CD4-positive, CD25-positive, alpha-beta regulatory T cell (primary cell): ENCODE data around the gene EEF1AKMT1. TPM values are rescaled to one million over a fixed set of nuclear protein-coding genes. Genes with fewer than 3 reads are reported as not detected.
"Not testable (repeated sequence)": the region's sequence is repeated elsewhere in the genome, so short reads cannot be mapped to it uniquely, and the experiment has no call there.

ENCODE experiments used
- ATAC-seq, 2 donors: fragments of 150-1000 bp; cut with Tn5 transposase; one replicate each; pipeline ENCODE4 v1.10.0; 2021; ENCODE audit warnings: low read depth in 2 of 2, moderate number of reproducible peaks in 2 of 2, moderate library complexity in 1 of 2
- DNase-seq, 3 donors: peaks; one replicate each; pipeline versions ENCODE4 v3.0.0 to v3.0.0-alpha.2; 2012 to 2022; ENCODE audit warnings: mixed read lengths in 1 of 3
- H3K27ac ChIP-seq: one replicate; pipeline ENCODE4 v1.7.0; 2013; ENCODE audit warnings: mild to moderate bottlenecking, low read length; ENCODE audit not compliant: insufficient read depth, poor library complexity, severe bottlenecking
- H3K27me3 ChIP-seq: one replicate; pipeline ENCODE4 v1.7.0; 2013; ENCODE audit warnings: low read length; ENCODE audit not compliant: control insufficient read depth, insufficient read depth
- H3K36me3 ChIP-seq: one replicate; pipeline ENCODE4 v1.7.0; 2013; ENCODE audit warnings: mild to moderate bottlenecking, low read length, moderate library complexity; ENCODE audit not compliant: control insufficient read depth, insufficient read depth
- H3K4me1 ChIP-seq: 2 replicates; pipeline ENCODE4 v1.7.0; 2013; ENCODE audit warnings: mild to moderate bottlenecking, low read length; ENCODE audit not compliant: insufficient read depth, control insufficient read depth, poor library complexity, severe bottlenecking
- H3K4me3 ChIP-seq: one replicate; pipeline ENCODE4 v1.7.0; 2013; ENCODE audit warnings: low read depth, mild to moderate bottlenecking, low read length, moderate library complexity
- H3K9me3 ChIP-seq, 2 experiments: 1 replicate in 1 of 2; 2 replicates in 1 of 2; pipeline ENCODE4 v1.7.0; 2013; ENCODE audit warnings: low read length in 2 of 2, mild to moderate bottlenecking in 1 of 2, moderate library complexity in 1 of 2; ENCODE audit not compliant: control insufficient read depth in 2 of 2
- H3K27ac Mint-ChIP-seq, 3 donors: one replicate each; pipeline ENCODE4 v1.8.0; 2020 to 2022; ENCODE audit warnings: mild to moderate bottlenecking in 3 of 3, mixed read lengths in 3 of 3, moderate library complexity in 2 of 3
- H3K27me3 Mint-ChIP-seq: one replicate; pipeline ENCODE4 v1.8.0; 2022; ENCODE audit warnings: mild to moderate bottlenecking, mixed read lengths
- H3K36me3 Mint-ChIP-seq: one replicate; pipeline ENCODE4 v1.8.0; 2020; ENCODE audit warnings: mixed read lengths
- H3K4me1 Mint-ChIP-seq, 4 donors: one replicate each; pipeline ENCODE4 v1.8.0; 2020 to 2022; ENCODE audit warnings: mixed read lengths in 4 of 4, mild to moderate bottlenecking in 1 of 4
- H3K4me3 Mint-ChIP-seq, 4 donors: one replicate each; pipeline ENCODE4 v1.8.0; 2020 to 2022; ENCODE audit warnings: mild to moderate bottlenecking in 4 of 4, mixed read lengths in 4 of 4, moderate library complexity in 3 of 4
- H3K9me3 Mint-ChIP-seq, 7 donors: one replicate each; pipeline ENCODE4 v1.8.0; 2020 to 2022; ENCODE audit warnings: mixed read lengths in 7 of 7, mild to moderate bottlenecking in 3 of 7, moderate library complexity in 2 of 7
- polyA plus RNA-seq, 4 donors: library from polyadenylated mRNA; unstranded; fragments of 300-500 nt; fragmentation: Illumina TruSeq; gene quantifications; one replicate each; pipeline ENCODE4 v1.2.3, GENCODE V29; 2021
- total RNA-seq: library from RNA; stranded (reverse); gene quantifications from one replicate; pipeline ENCODE4 v1.2.3, GENCODE V29; 2022

The EEF1AKMT1 gene
- total and polyA plus RNA-seq, 5 donors from 2014 or later = 3.0 to 22.4 (median 15.5) TPM

- H3K27me3 ChIP-seq = no peaks in the 10 kb centered on the region
- H3K4me1 ChIP-seq = no peaks in the 10 kb centered on the region
- peaks cover 7 to 54% (median 25%) of the 10 kb centered on the region in 7 donors for H3K9me3 Mint-ChIP-seq
- H3K27ac Mint-ChIP-seq = no peak overlapping the region
- peaks cover 27 to 33% of the 10 kb centered on the region in 2 experiments for H3K9me3 ChIP-seq
- peaks cover 0 to 2% (median 0%) of the 10 kb centered on the region in 4 donors for H3K4me1 Mint-ChIP-seq
- no peak overlapping the region for H3K4me3 ChIP-seq
- ATAC-seq (no peak), DNase-seq (no peak)
- no peak overlapping the region for H3K27ac ChIP-seq
- H3K36me3 Mint-ChIP-seq = peaks cover 39% of the 10 kb centered on the region
- peaks cover 7% of the 10 kb centered on the region for H3K36me3 ChIP-seq
- H3K27me3 Mint-ChIP-seq = peaks cover 5% of the 10 kb centered on the region
- H3K4me3 Mint-ChIP-seq = no peak overlapping the region
Observed at GRCh38 chr13:20754009-20754408, 19.8 kb downstream of the EEF1AKMT1 start.

GRCh38 chr13:20749377-20749776 lies 24.4 kb downstream of the EEF1AKMT1 start:
- no peak for DNase-seq
- H3K9me3 ChIP-seq = peaks cover 23 to 28% of the 10 kb centered on the region in 2 experiments
- no peaks in the 10 kb centered on the region for H3K27me3 Mint-ChIP-seq
- H3K4me1 Mint-ChIP-seq = no peaks in the 10 kb centered on the region
- peaks cover 24% of the 10 kb centered on the region for H3K36me3 Mint-ChIP-seq
- H3K4me3 ChIP-seq = no peak overlapping the region
- no peaks in the 10 kb centered on the region for H3K4me1 ChIP-seq
- H3K27ac ChIP-seq = no peak overlapping the region
- H3K4me3 Mint-ChIP-seq = no peak overlapping the region
- no peaks in the 10 kb centered on the region for H3K27me3 ChIP-seq
- peaks cover 11 to 72% (median 26%) of the 10 kb centered on the region in 7 donors for H3K9me3 Mint-ChIP-seq
- no peaks in the 10 kb centered on the region for H3K36me3 ChIP-seq
- no peak overlapping the region for H3K27ac Mint-ChIP-seq
- ATAC-seq = no peak

DNA sequence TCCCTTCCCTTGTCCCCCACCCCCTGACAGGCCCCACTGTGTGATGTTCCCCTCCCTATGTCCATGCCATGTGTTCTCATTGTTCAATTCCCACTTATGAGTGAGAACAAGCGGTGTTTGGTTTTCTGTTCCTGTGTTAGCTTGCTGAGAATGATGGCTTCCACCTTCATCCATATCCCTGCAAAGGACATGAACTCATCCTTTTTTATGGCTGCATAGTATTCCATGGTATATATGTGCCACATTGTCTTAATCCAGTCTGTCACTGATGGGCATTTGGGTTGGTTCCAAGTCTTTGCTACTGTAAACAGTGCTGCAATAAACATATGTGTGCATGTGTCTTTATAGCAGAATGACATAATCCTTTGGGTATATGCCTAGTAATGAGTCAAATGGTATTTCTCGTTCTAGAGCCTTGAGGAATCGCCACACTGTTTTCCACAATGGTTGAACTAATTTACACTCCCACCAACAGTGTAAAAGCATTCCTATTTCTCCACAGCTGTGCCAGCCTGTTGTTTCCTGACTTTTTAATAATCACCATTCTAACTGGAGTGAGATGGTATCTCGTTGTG lies 29.8 kb downstream of the EEF1AKMT1 start:
- H3K27ac Mint-ChIP-seq, H3K36me3 ChIP-seq, H3K4me3 Mint-ChIP-seq, H3K4me3 ChIP-seq, H3K4me1 Mint-ChIP-seq, ATAC-seq, H3K9me3 ChIP-seq, H3K4me1 ChIP-seq, H3K27ac ChIP-seq, DNase-seq, H3K27me3 Mint-ChIP-seq, H3K27me3 ChIP-seq: not testable (repeated sequence)
- Mint-ChIP-seq H3K9me3 (peaks cover under 1 to 32% (median 8%) of the 10 kb centered on the region in 7 donors), H3K36me3 (peaks cover 20% of the 10 kb centered on the region)

DNA sequence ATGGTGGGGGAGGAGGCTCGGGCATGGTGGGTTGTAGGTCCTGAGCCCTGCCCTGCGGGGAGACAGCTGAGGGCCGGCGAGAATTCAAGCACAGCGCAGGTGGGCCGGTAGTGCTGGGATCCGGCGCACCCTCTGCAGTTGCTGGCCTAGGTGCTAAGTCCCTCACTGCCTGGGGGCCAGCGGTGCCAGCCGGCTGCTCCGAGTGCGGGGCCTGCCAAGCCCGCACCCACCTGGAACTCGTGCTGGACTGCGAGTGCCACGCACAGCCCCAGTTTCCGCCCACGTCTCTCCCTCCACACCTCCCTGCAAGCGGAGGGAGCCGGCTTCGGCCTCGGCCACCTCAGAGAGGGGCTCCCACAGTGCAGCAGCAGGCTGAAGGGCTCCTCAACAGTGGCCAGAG lies 33.7 kb downstream of the EEF1AKMT1 start:
- H3K27me3 Mint-ChIP-seq = no peaks in the 10 kb centered on the region
- Histone ChIP-seq H3K4me3 (no peak overlapping the region), H3K27me3 (no peaks in the 10 kb centered on the region), H3K4me1 (no peaks in the 10 kb centered on the region), H3K36me3 (no peaks in the 10 kb centered on the region), H3K27ac (no peak overlapping the region), H3K9me3 (no peaks in the 10 kb centered on the region)
- no peak for DNase-seq
- H3K36me3 Mint-ChIP-seq = peaks cover 14% of the 10 kb centered on the region
- ATAC-seq = no peak
- peaks cover 0 to 13% (median 2%) of the 10 kb centered on the region in 7 donors for H3K9me3 Mint-ChIP-seq
- H3K27ac Mint-ChIP-seq = no peak overlapping the region
- peaks cover 0 to 9% (median under 1%) of the 10 kb centered on the region in 4 donors for H3K4me1 Mint-ChIP-seq
- no peak overlapping the region for H3K4me3 Mint-ChIP-seq

DNA sequence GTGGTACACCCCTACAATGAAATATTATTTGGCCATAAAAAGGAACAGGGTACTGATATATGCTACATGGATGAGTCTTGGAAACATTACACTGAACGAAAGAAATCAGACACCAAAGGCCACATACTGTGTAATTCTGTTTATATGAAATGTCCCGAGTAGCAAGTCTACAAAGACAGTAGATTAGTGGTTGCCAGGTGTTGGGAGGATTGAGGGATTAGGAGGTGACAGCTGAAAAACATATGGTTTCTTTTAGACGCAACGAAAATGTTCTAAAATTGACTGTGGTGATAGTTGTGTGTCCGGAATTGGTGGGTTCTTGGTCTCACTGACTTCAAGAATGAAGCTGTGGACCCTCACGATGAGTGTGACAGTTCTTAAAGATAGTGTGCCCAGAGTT lies 35.1 kb downstream of the EEF1AKMT1 start:
- no peak for DNase-seq
- Mint-ChIP-seq H3K27ac (no peak overlapping the region), H3K27me3 (no peaks in the 10 kb centered on the region), H3K4me3 (no peak overlapping the region), H3K36me3 (peaks cover 16% of the 10 kb centered on the region), H3K4me1 (peaks cover 0 to 9% (median under 1%) of the 10 kb centered on the region in 4 donors), H3K9me3 (peaks cover 0 to 6% (median 0%) of the 10 kb centered on the region in 7 donors)
- Histone ChIP-seq H3K4me1 (no peaks in the 10 kb centered on the region), H3K27me3 (no peaks in the 10 kb centered on the region), H3K9me3 (no peaks in the 10 kb centered on the region), H3K27ac (no peak overlapping the region), H3K36me3 (no peaks in the 10 kb centered on the region), H3K4me3 (no peak overlapping the region)
- no peak for ATAC-seq

DNA sequence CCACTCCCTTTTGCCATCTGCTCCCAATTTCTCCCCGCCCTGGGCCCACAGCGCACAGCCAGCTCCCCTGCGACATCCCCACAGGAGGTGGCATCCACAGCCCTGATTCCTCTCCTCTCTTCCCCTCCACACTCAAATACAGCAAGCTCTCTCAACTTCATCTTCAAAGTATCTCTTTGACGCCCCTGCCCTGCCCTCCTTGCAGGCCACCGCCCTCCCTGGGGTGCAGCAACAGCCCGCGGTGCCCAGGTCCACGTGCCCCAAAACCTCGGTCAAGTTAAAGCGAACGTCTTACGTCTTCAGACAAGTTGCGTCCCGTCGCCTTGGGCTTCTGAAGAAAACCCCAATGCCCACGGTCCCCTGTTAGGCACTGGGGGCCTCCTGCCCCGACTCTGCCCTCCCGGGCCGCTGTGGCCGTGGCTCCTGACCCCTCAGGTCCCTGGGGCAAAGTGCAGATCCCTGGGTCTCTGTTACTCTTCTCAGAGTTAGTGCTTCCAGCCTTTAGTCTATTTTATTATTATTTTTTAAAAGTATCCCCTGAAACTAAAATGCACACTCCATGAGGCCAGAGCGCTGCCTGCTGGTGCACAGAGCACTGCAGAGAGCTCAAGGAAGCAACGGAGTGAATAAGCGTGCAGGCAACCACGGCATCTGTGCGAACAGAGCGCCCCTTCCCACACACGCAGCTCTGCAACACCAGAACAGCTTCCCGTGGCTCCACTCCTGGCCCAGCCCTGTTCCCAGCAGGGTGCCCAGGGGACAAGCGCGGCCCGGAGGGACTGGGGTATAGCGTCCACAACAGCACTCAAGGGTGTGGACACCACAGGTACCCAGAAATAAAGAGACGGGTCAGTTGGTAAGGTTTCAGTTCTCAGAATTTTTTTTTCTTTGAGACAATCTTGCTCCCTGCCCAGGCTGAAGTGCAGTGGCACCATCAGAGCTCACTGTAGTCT lies 43.9 kb downstream of the EEF1AKMT1 start:
- Histone ChIP-seq H3K27me3 (no peaks in the 10 kb centered on the region), H3K27ac (no peak overlapping the region), H3K4me3 (no peak overlapping the region), H3K36me3 (no peaks in the 10 kb centered on the region), H3K9me3 (no peaks in the 10 kb centered on the region), H3K4me1 (no peaks in the 10 kb centered on the region)
- Mint-ChIP-seq H3K27me3 (no peaks in the 10 kb centered on the region), H3K4me3 (no peak overlapping the region), H3K27ac (no peak overlapping the region), H3K4me1 (peaks cover 0 to 2% (median 0%) of the 10 kb centered on the region in 4 donors), H3K9me3 (no peaks in the 10 kb centered on the region), H3K36me3 (peaks cover 38% of the 10 kb centered on the region)
- ATAC-seq = no peak
- no peak for DNase-seq

- H3K4me3 Mint-ChIP-seq = no peak overlapping the region
- peaks cover 31% of the 10 kb centered on the region for H3K36me3 Mint-ChIP-seq
- H3K27me3 ChIP-seq = no peaks in the 10 kb centered on the region
- peaks cover 0 to 2% (median 0%) of the 10 kb centered on the region in 4 donors for H3K4me1 Mint-ChIP-seq
- H3K4me1 ChIP-seq = no peaks in the 10 kb centered on the region
- H3K4me3 ChIP-seq = no peak overlapping the region
- H3K36me3 ChIP-seq = no peaks in the 10 kb centered on the region
- H3K27me3 Mint-ChIP-seq = no peaks in the 10 kb centered on the region
- no peak overlapping the region for H3K27ac ChIP-seq
- H3K9me3 ChIP-seq = no peaks in the 10 kb centered on the region
- no peak for DNase-seq
- no peak overlapping the region for H3K27ac Mint-ChIP-seq
- no peaks in the 10 kb centered on the region for H3K9me3 Mint-ChIP-seq
- ATAC-seq = no peak
Observed at GRCh38 chr13:20728579-20729311, 45.0 kb downstream of the EEF1AKMT1 start.
